HG02884 (cell line): ENCODE data around the gene RPAIN.

Experiments used
- ATAC-seq: cut with Tn5 transposase; IDR thresholded peaks from one replicate; pipeline ENCODE4 v1.9.1; 2021; ENCODE audit warnings: mild to moderate bottlenecking, moderate library complexity; ENCODE audit not compliant: unreplicated experiment

The RPAIN gene

GRCh38 chr17:5419959-5420653, at the start of gene RPAIN:
TSS of gene RPAIN (plus strand) at chr17:5420182. CDS start at chr17:5420211, 29 bp downstream.
- ATAC-seq = peak; percentile 65

GRCh38 chr17:5370411-5370810, 49.6 kb upstream of the RPAIN start:
- no peak for ATAC-seq

- no peak for ATAC-seq
Observed at GRCh38 chr17:5373112-5373511, 46.9 kb upstream of the RPAIN start.

GRCh38 chr17:5378566-5379207, 41.3 kb upstream of the RPAIN start:
- no peak for ATAC-seq

- ATAC-seq = no peak
Observed at GRCh38 chr17:5379351-5380107, 40.5 kb upstream of the RPAIN start.

GRCh38 chr17:5380491-5381135, 39.4 kb upstream of the RPAIN start:
- no peak for ATAC-seq

- ATAC-seq = no peak
Observed at GRCh38 chr17:5381542-5381941, 38.4 kb upstream of the RPAIN start.

GRCh38 chr17:5391678-5392077, 28.3 kb upstream of the RPAIN start:
- no peak for ATAC-seq

- no peak for ATAC-seq
Observed at GRCh38 chr17:5396612-5397011, 23.4 kb upstream of the RPAIN start.

GRCh38 chr17:5399767-5400166, 20.2 kb upstream of the RPAIN start:
- no peak for ATAC-seq

GRCh38 chr17:5405400-5405799, 14.6 kb upstream of the RPAIN start:
- ATAC-seq = no peak

GRCh38 chr17:5408186-5408585, 11.8 kb upstream of the RPAIN start:
- no peak for ATAC-seq

GRCh38 chr17:5410594-5411272, 9.2 kb upstream of the RPAIN start:
- no peak for ATAC-seq

GRCh38 chr17:5413682-5414081, 6.3 kb upstream of the RPAIN start:
- ATAC-seq = no peak

- no peak for ATAC-seq
Observed at GRCh38 chr17:5416901-5417300, 3.1 kb upstream of the RPAIN start.

- ATAC-seq = no peak
Observed at GRCh38 chr17:5418858-5419355, 1.1 kb upstream of the RPAIN start.

- ATAC-seq = peak; percentile 78
Observed at GRCh38 chr17:5419356-5419958, 525 bp upstream of the RPAIN start, which contains the start of gene NUP88. TSS of gene NUP88 (minus strand) at chr17:5419662. CDS start at chr17:5419650, 12 bp downstream.

- ATAC-seq = no peak
Observed at GRCh38 chr17:5422505-5422904, 2.5 kb downstream of the RPAIN start.

GRCh38 chr17:5424909-5425308, 4.9 kb downstream of the RPAIN start:
- no peak for ATAC-seq

GRCh38 chr17:5425826-5426225, 5.8 kb downstream of the RPAIN start:
- no peak for ATAC-seq
